Nucleus accumbens (tissue), 56 donors: ENCODE data around the gene ANKRD12.
"Not testable (repeated sequence)": the region's sequence is repeated elsewhere in the genome, so short reads cannot be mapped to it uniquely, and the experiment has no call there.

Experiments
- DNase-seq, 56 donors: peaks; one replicate each; lab custom pipeline; 2025; lab: John Stamatoyannopoulos, UW

The ANKRD12 gene

GRCh38 chr18:9139400-9140039, 2.9 kb downstream of the ANKRD12 start:
- DNase-seq = no peak

- no peak for DNase-seq
These were observed 3.8 kb downstream of the ANKRD12 start for GRCh38 chr18:9140381-9140780.

GRCh38 chr18:9140984-9141383, 4.4 kb downstream of the ANKRD12 start:
- DNase-seq = no peak

GRCh38 chr18:9146224-9146623, 9.6 kb downstream of the ANKRD12 start:
- DNase-seq = no peak

GRCh38 chr18:9147440-9148202, 11.0 kb downstream of the ANKRD12 start:
- peak in 22 of 56 donors; percentile 3 to 43 (median 9) for DNase-seq

GRCh38 chr18:9148203-9148552, 11.6 kb downstream of the ANKRD12 start:
- no peak for DNase-seq

GRCh38 chr18:9150121-9150520, 13.5 kb downstream of the ANKRD12 start:
- no peak for DNase-seq

- DNase-seq = no peak
These were observed 16.7 kb downstream of the ANKRD12 start for GRCh38 chr18:9153256-9153655.

GRCh38 chr18:9156604-9157249, 20.1 kb downstream of the ANKRD12 start:
- no peak for DNase-seq

GRCh38 chr18:9157806-9158205, 21.2 kb downstream of the ANKRD12 start:
- DNase-seq = no peak

GRCh38 chr18:9160014-9160413, 23.4 kb downstream of the ANKRD12 start:
- DNase-seq = no peak

GRCh38 chr18:9162663-9163062, 26.1 kb downstream of the ANKRD12 start:
- DNase-seq = not testable (repeated sequence)

GRCh38 chr18:9164149-9164548, 27.6 kb downstream of the ANKRD12 start:
- DNase-seq = not testable (repeated sequence)

- not testable (repeated sequence) for DNase-seq
These were observed 29.3 kb downstream of the ANKRD12 start for GRCh38 chr18:9165883-9166282.

- not testable (repeated sequence) for DNase-seq
These were observed 32.9 kb downstream of the ANKRD12 start for GRCh38 chr18:9169515-9169914.

- not testable (repeated sequence) for DNase-seq
These were observed 35.3 kb downstream of the ANKRD12 start for GRCh38 chr18:9171919-9172318.

GRCh38 chr18:9172506-9173127, 36.0 kb downstream of the ANKRD12 start:
- DNase-seq = no peak

- DNase-seq = no peak
These were observed 37.2 kb downstream of the ANKRD12 start for GRCh38 chr18:9173770-9174233.

- no peak for DNase-seq
These were observed 37.7 kb downstream of the ANKRD12 start for GRCh38 chr18:9174302-9174701.

- no peak for DNase-seq
These were observed 38.5 kb downstream of the ANKRD12 start for GRCh38 chr18:9175115-9175514.

- DNase-seq = no peak
These were observed 40.5 kb downstream of the ANKRD12 start for GRCh38 chr18:9177031-9177430.
